Ovary (tissue), 9 donors: Measurements from ENCODE around the gene DNA2. TPM values are rescaled to one million over a fixed set of nuclear protein-coding genes. Genes with fewer than 3 reads are reported as not detected.
A peak's percentile ranks its signal among the peaks of the same experiment; 100 is the strongest.
"Not testable (repeated sequence)": the region's sequence is repeated elsewhere in the genome, so short reads cannot be mapped to it uniquely, and the experiment has no call there.

ENCODE experiments used
- DNase-seq, 5 donors: peaks; one replicate each; pipeline ENCODE4 v3.0.0-alpha.2; 2019 to 2020
- H3K27ac ChIP-seq, 2 donors: fragments of 200-600 bp; one replicate each; pipeline versions ENCODE4 v1.5.1 to v1.8.0; 2019 to 2022
- H3K27me3 ChIP-seq: fragments of 200-600 bp; one replicate; pipeline ENCODE4 v1.8.0; 2022
- H3K36me3 ChIP-seq: fragments of 200-600 bp; sonication (generic); one replicate; pipeline ENCODE4 v1.5.1; 2019
- H3K4me1 ChIP-seq: one replicate; pipeline ENCODE4 v1.8.1; 2013; ENCODE audit warnings: mild to moderate bottlenecking, moderate library complexity; ENCODE audit not compliant: insufficient read depth
- H3K4me3 ChIP-seq: fragments of 200-600 bp; sonication (generic); one replicate; pipeline ENCODE4 v1.5.1; 2017
- H3K9me3 ChIP-seq, 2 donors: fragments of 200-600 bp in 1 of 2; sonication (generic) in 1 of 2; one replicate each; pipeline versions ENCODE4 v1.5.1 to v1.8.1; 2013 to 2019; ENCODE audit warnings: mild to moderate bottlenecking in 1 of 2, moderate library complexity in 1 of 2
- CTCF ChIP-seq, 3 donors: fragments of 450-650 bp in 2 of 3; fragments of 200-600 bp in 1 of 3; IDR thresholded peaks; one replicate each; pipeline versions ENCODE4 v1.5.1 to v1.8.0; 2016 to 2022; ENCODE audit warnings: antibody characterized with exemption in 3 of 3, mild to moderate bottlenecking in 1 of 3
- EP300 ChIP-seq: sonication (generic); formaldehyde crosslinking; IDR thresholded peaks from one replicate; pipeline ENCODE4 v1.6.1; 2017; ENCODE audit warnings: antibody characterized with exemption
- POLR2A ChIP-seq: fragments of 450-650 bp; IDR thresholded peaks from one replicate; pipeline ENCODE4 v1.6.1; 2017; ENCODE audit warnings: antibody characterized with exemption, mild to moderate bottlenecking, moderate library complexity
- WGBS, 3 donors: extraction: QIAGEN DNeasy Blood & Tissue Kit in 1 of 3; methylation state at CpG; one replicate each; pipeline versions ENCODE4 v1.1.5 to v1.1.7; 2013 to 2017; 5-methylcytosine and 5-hydroxymethylcytosine counted together
- intact Hi-C, 4 donors: fragments of 100-400 bp; cut with DNase I; formaldehyde crosslinking; loops; one replicate each; pipeline versions ENCODE4 v1.11.0 to v1.15.1; 2022 to 2023
- polyA plus RNA-seq, 2 donors: library from polyadenylated mRNA; stranded (reverse); fragments of 200-250 nt in 1 of 2; fragments of 350-450 nt in 1 of 2; fragmentation: Illumina TruSeq in 1 of 2; extraction: RNeasy Lipid Tissue Mini Kit (QIAGEN cat#74804) in 1 of 2; gene quantifications; one replicate each; pipeline ENCODE4 v1.2.3, GENCODE V29; 2013 to 2014
- total RNA-seq, 7 donors: library from RNA; depleted of rRNA in 2 of 7; stranded (reverse); fragments of >200 nt in 2 of 7; fragmentation: NEBNext Ultra II Directional in 3 of 7; extraction: Animal tissue kit (Norgen Biotek cat#: 25700) in 3 of 7; gene quantifications; one replicate each; pipeline versions ENCODE4 v1.1.0 to v1.2.4, GENCODE V29; 2016 to 2023
- donor health status: DM: no; HTN: no; CAD: no; lungs with moderate emphysema.
- donor health status: DM: no; HTN: no; CAD: no.
- donor health status: Bipolar disorder and iron deficiency.
- donor health status: DM: yes; HTN: yes; CAD: no.
- donor health status: DM: no; HTN: no; CAD: no.
- donor health status: DM: yes; HTN: yes; CAD: no.

DNA2 gene
- total and polyA plus RNA-seq, 9 donors: 1.0 to 3.8 (median 3.2) TPM

- H3K4me1 ChIP-seq: peaks cover 2% of the 10 kb centered on the region
- TF ChIP-seq POLR2A: no peak
- no peak for TF ChIP-seq EP300
- TF ChIP-seq CTCF (IDR thresholded peaks at IDR 0.05): no peak
- peak overlapping the region; percentile 51 for H3K4me3 ChIP-seq
- no peaks in the 10 kb centered on the region for H3K9me3 ChIP-seq
- 1% methylated on average over 14 of the region's 14 CpGs for WGBS, 3 donors
- no peaks in the 10 kb centered on the region for H3K36me3 ChIP-seq
- DNase-seq: no peak
- peak overlapping the region in 1 of 2 donors; percentile 22 for H3K27ac ChIP-seq
- intact Hi-C loops: no loop called here
- H3K27me3 ChIP-seq: no peaks in the 10 kb centered on the region
These were observed 649 bp downstream of the DNA2 start for GRCh38 chr10:68471063-68471585.

- Histone ChIP-seq H3K4me3 (no peak overlapping the region), H3K27me3 (no peaks in the 10 kb centered on the region), H3K9me3 (no peaks in the 10 kb centered on the region), H3K4me1 (peaks cover 2% of the 10 kb centered on the region), H3K27ac (no peak overlapping the region), H3K36me3 (no peaks in the 10 kb centered on the region)
- intact Hi-C loops: no loop called here
- DNase-seq: no peak
- 33 to 61% (median 37%) methylated on average over 6 of the region's 6 CpGs for WGBS, 3 donors
- no peak for TF ChIP-seq CTCF (IDR thresholded peaks at IDR 0.05)
- no peak for TF ChIP-seq POLR2A
- no peak for TF ChIP-seq EP300
These were observed 1.5 kb downstream of the DNA2 start for GRCh38 chr10:68470300-68470699.

GRCh38 chr10:68469838-68470237 is 1.9 kb downstream of the DNA2 start:
- no peak for DNase-seq
- H3K27me3 ChIP-seq: no peaks in the 10 kb centered on the region
- no peak overlapping the region for H3K4me3 ChIP-seq
- no peaks in the 10 kb centered on the region for H3K9me3 ChIP-seq
- no peaks in the 10 kb centered on the region for H3K36me3 ChIP-seq
- H3K27ac ChIP-seq: no peak overlapping the region
- 91 to 95% (median 94%) methylated on average over 4 of the region's 4 CpGs for WGBS, 3 donors
- intact Hi-C loops: no loop called here
- TF ChIP-seq CTCF (IDR thresholded peaks at IDR 0.05) (no peak), POLR2A (no peak), EP300 (no peak)
- peaks cover 2% of the 10 kb centered on the region for H3K4me1 ChIP-seq

- H3K4me3 ChIP-seq, H3K9me3 ChIP-seq, H3K36me3 ChIP-seq, H3K27me3 ChIP-seq, intact Hi-C loops, H3K27ac ChIP-seq, H3K4me1 ChIP-seq, DNase-seq: not testable (repeated sequence)
- 85 to 94% (median 93%) methylated on average over 4 of the region's 4 CpGs for WGBS, 3 donors
These were observed 7.0 kb downstream of the DNA2 start for GRCh38 chr10:68464729-68465128.

- no peaks in the 10 kb centered on the region for H3K4me1 ChIP-seq
- intact Hi-C loops: no loop called here
- WGBS, 3 donors: 82 to 90% (median 89%) methylated on average over 7 of the region's 7 CpGs
- H3K9me3 ChIP-seq: no peaks in the 10 kb centered on the region
- H3K27me3 ChIP-seq: no peaks in the 10 kb centered on the region
- no peaks in the 10 kb centered on the region for H3K36me3 ChIP-seq
- TF ChIP-seq CTCF (IDR thresholded peaks at IDR 0.05): no peak
- no peak for TF ChIP-seq EP300
- TF ChIP-seq POLR2A: no peak
- no peak overlapping the region for H3K4me3 ChIP-seq
- no peak overlapping the region for H3K27ac ChIP-seq
- no peak for DNase-seq
These were observed 8.2 kb downstream of the DNA2 start for GRCh38 chr10:68463365-68464093.
